GM12878 (cell line): ENCODE data around the gene C14orf119.

Source experiments
- KAT2A ChIP-seq: conservative IDR thresholded peaks from 2 replicates; pipeline ENCODE4 v1.6.1; 2011; ENCODE audit warnings: low read depth, low read length; ENCODE audit not compliant: control insufficient read depth
- NBN ChIP-seq: fragments of 450-650 bp; IDR thresholded peaks from 2 replicates; pipeline ENCODE4 v1.6.1; 2016
- POLR2AphosphoS5 ChIP-seq: IDR thresholded peaks from 2 replicates; pipeline ENCODE4 v1.6.1; 2011; ENCODE audit warnings: mild to moderate bottlenecking, low read length, inconsistent platforms
- SUPT20H ChIP-seq: IDR thresholded peaks from 2 replicates; pipeline ENCODE4 v1.6.1; 2011; ENCODE audit warnings: low read depth, mild to moderate bottlenecking, low read length, moderate library complexity, borderline replicate concordance; ENCODE audit not compliant: control insufficient read depth
- TARDBP ChIP-seq: IDR thresholded peaks from 2 replicates; pipeline ENCODE4 v1.6.1; 2016; ENCODE audit warnings: borderline replicate concordance
- ZNF24 ChIP-seq: fragments of 450-650 bp; IDR thresholded peaks from 2 replicates; pipeline ENCODE4 v1.6.1; 2017; ENCODE audit warnings: antibody characterized with exemption, mild to moderate bottlenecking
- ZNF384 ChIP-seq: IDR thresholded peaks from 2 replicates; pipeline ENCODE4 v1.6.1; 2012; ENCODE audit warnings: low read depth, mild to moderate bottlenecking, low read length, improper control_type of control experiment, borderline replicate concordance
- TF ChIP-seq, protein P1 (sequence below), 3 experiments: IDR thresholded peaks in 2 of 3; conservative IDR thresholded peaks in 1 of 3; 2 replicates each; pipeline ENCODE4 v1.5.1; 2011; ENCODE audit warnings: low read depth in 3 of 3, low read length in 3 of 3, mild to moderate bottlenecking in 3 of 3, control low read depth in 2 of 3, moderate library complexity in 2 of 3, inconsistent platforms in 1 of 3, mixed read lengths in 1 of 3; ENCODE audit not compliant: control insufficient read depth in 2 of 3, insufficient read depth in 1 of 3; ENCODE audit errors: extremely low read depth in 1 of 3
- TF ChIP-seq, protein P2 (sequence below): fragments of 450-650 bp; formaldehyde crosslinking; IDR thresholded peaks from 2 replicates; pipeline ENCODE4 v1.5.0; 2022; ENCODE audit warnings: mild to moderate bottlenecking, missing genetic modification characterization
- TF ChIP-seq, protein P3 (sequence below): fragments of 450-650 bp; IDR thresholded peaks from 2 replicates; pipeline ENCODE4 v1.6.1; 2016; ENCODE audit warnings: mild to moderate bottlenecking
- TF ChIP-seq, protein P4 (sequence below): fragments of 450-650 bp; IDR thresholded peaks from 2 replicates; pipeline ENCODE4 v1.6.1; 2017; ENCODE audit warnings: mild to moderate bottlenecking

DNA sequence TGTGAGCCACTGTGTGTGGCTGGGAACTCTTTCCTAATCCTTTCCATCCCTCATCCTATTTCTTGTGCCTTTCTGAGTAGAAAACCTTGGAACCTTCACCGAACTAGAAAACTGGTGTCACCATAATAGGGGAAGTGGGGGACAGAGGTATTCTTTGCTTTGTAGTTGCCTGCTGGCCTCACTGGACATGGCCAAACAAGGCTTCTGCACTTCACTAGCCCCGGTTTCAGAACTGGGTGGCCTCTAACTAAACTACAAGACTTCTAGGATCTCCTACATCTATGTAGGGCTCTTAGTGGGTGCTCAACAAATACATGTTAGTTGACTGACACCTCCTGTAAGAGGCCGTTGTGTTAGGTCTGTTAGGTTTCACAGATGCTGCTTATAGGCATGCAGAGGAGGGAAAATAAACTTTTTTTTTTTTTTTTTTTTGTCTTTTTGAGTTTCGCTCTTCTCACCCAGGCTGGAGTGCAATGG is 10.1 kb downstream of the C14orf119 start:
- TF ChIP-seq KAT2A, result no peak
- TF ChIP-seq ZNF384, result no peak
- TF ChIP-seq, protein P1, sequence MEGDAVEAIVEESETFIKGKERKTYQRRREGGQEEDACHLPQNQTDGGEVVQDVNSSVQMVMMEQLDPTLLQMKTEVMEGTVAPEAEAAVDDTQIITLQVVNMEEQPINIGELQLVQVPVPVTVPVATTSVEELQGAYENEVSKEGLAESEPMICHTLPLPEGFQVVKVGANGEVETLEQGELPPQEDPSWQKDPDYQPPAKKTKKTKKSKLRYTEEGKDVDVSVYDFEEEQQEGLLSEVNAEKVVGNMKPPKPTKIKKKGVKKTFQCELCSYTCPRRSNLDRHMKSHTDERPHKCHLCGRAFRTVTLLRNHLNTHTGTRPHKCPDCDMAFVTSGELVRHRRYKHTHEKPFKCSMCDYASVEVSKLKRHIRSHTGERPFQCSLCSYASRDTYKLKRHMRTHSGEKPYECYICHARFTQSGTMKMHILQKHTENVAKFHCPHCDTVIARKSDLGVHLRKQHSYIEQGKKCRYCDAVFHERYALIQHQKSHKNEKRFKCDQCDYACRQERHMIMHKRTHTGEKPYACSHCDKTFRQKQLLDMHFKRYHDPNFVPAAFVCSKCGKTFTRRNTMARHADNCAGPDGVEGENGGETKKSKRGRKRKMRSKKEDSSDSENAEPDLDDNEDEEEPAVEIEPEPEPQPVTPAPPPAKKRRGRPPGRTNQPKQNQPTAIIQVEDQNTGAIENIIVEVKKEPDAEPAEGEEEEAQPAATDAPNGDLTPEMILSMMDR (IDR thresholded peaks at IDR 0.05 in 2 of 3, conservative IDR thresholded peaks at IDR 0.05 in 1 of 3; ENCODE audit: control insufficient read depth in 2 of 3, extremely low read depth in 1 of 3, insufficient read depth in 1 of 3, low read depth in 3 of 3, low read length in 3 of 3), result no peak
- TF ChIP-seq, protein P2, sequence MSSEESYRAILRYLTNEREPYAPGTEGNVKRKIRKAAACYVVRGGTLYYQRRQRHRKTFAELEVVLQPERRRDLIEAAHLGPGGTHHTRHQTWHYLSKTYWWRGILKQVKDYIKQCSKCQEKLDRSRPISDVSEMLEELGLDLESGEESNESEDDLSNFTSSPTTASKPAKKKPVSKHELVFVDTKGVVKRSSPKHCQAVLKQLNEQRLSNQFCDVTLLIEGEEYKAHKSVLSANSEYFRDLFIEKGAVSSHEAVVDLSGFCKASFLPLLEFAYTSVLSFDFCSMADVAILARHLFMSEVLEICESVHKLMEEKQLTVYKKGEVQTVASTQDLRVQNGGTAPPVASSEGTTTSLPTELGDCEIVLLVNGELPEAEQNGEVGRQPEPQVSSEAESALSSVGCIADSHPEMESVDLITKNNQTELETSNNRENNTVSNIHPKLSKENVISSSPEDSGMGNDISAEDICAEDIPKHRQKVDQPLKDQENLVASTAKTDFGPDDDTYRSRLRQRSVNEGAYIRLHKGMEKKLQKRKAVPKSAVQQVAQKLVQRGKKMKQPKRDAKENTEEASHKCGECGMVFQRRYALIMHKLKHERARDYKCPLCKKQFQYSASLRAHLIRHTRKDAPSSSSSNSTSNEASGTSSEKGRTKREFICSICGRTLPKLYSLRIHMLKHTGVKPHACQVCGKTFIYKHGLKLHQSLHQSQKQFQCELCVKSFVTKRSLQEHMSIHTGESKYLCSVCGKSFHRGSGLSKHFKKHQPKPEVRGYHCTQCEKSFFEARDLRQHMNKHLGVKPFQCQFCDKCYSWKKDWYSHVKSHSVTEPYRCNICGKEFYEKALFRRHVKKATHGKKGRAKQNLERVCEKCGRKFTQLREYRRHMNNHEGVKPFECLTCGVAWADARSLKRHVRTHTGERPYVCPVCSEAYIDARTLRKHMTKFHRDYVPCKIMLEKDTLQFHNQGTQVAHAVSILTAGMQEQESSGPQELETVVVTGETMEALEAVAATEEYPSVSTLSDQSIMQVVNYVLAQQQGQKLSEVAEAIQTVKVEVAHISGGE, result no peak
- TF ChIP-seq SUPT20H, result no peak
- TF ChIP-seq, protein P3, sequence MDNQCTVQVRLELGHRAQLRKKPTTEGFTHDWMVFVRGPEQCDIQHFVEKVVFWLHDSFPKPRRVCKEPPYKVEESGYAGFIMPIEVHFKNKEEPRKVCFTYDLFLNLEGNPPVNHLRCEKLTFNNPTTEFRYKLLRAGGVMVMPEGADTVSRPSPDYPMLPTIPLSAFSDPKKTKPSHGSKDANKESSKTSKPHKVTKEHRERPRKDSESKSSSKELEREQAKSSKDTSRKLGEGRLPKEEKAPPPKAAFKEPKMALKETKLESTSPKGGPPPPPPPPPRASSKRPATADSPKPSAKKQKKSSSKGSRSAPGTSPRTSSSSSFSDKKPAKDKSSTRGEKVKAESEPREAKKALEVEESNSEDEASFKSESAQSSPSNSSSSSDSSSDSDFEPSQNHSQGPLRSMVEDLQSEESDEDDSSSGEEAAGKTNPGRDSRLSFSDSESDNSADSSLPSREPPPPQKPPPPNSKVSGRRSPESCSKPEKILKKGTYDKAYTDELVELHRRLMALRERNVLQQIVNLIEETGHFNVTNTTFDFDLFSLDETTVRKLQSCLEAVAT, result no peak
- TF ChIP-seq POLR2AphosphoS5, result no peak
- TF ChIP-seq NBN, result no peak
- TF ChIP-seq TARDBP, result no peak
- TF ChIP-seq ZNF24, result no peak
- TF ChIP-seq, protein P4, sequence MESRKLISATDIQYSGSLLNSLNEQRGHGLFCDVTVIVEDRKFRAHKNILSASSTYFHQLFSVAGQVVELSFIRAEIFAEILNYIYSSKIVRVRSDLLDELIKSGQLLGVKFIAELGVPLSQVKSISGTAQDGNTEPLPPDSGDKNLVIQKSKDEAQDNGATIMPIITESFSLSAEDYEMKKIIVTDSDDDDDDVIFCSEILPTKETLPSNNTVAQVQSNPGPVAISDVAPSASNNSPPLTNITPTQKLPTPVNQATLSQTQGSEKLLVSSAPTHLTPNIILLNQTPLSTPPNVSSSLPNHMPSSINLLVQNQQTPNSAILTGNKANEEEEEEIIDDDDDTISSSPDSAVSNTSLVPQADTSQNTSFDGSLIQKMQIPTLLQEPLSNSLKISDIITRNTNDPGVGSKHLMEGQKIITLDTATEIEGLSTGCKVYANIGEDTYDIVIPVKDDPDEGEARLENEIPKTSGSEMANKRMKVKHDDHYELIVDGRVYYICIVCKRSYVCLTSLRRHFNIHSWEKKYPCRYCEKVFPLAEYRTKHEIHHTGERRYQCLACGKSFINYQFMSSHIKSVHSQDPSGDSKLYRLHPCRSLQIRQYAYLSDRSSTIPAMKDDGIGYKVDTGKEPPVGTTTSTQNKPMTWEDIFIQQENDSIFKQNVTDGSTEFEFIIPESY, result no peak
